Endothelial cell of umbilical vein (primary cell): Measurements from ENCODE around the gene APIP. TPM values are rescaled to one million over a fixed set of nuclear protein-coding genes. Genes with fewer than 3 reads are reported as not detected.

Experiments
- BruUV-seq: library from RNA; stranded (reverse); fragments of 400-500 nt; replicated peaks from 2 replicates; lab custom pipeline; 2021; lab: Mats Ljungman, UMichigan
- CTCF ChIA-PET: fragments of 300-600, 350-600 bp; sonication (Branson Sonifier 250); formaldehyde crosslinking; loops from one replicate; lab custom pipeline; 2021; ENCODE audit warnings: antibody characterized with exemption, inconsistent platforms; lab: Charles Lee
- POLR2A ChIA-PET: fragments of 300-600, 350-600 bp; sonication (Branson Sonifier 250); formaldehyde crosslinking; loops from one replicate; lab custom pipeline; 2021; ENCODE audit warnings: antibody characterized with exemption, inconsistent platforms; lab: Charles Lee
- DNase-seq: peaks from one replicate; pipeline ENCODE4 v3.0.0-alpha.2; 2011; ENCODE audit warnings: low read depth, low spot score
- FAIRE-seq: peaks from 2 replicates; lab custom pipeline; 2011; peaks lifted over from hg19 to GRCh38; lab: Jason Lieb, UNC
- H2AFZ ChIP-seq: 2 replicates; pipeline ENCODE4 v1.6.0; 2012; ENCODE audit warnings: low read depth, low read length, control low read depth, inconsistent platforms
- H3K27ac ChIP-seq: 2 replicates; pipeline ENCODE4 v1.5.1; 2011; ENCODE audit warnings: low read depth, mild to moderate bottlenecking, control low read depth, low read length, moderate library complexity; ENCODE audit not compliant: insufficient read depth
- H3K27me3 ChIP-seq, 2 experiments: 2 replicates each; pipeline versions ENCODE4 v1.6.0 to v1.6.1; 2011; ENCODE audit warnings: low read length in 2 of 2, mixed read lengths in 1 of 2; ENCODE audit not compliant: control insufficient read depth in 2 of 2, insufficient read depth in 2 of 2
- H3K36me3 ChIP-seq, 2 experiments: 2 replicates in 1 of 2; 3 replicates in 1 of 2; pipeline ENCODE4 v1.5.1; 2011; ENCODE audit warnings: low read length in 2 of 2, mild to moderate bottlenecking in 1 of 2, moderate library complexity in 1 of 2; ENCODE audit not compliant: control insufficient read depth in 2 of 2, insufficient read depth in 2 of 2; ENCODE audit errors: extremely low read depth in 1 of 2
- H3K4me1 ChIP-seq: 3 replicates; pipeline ENCODE4 v1.5.1; 2011; ENCODE audit warnings: mild to moderate bottlenecking, low read length; ENCODE audit not compliant: control insufficient read depth, insufficient read depth; ENCODE audit errors: extremely low read depth
- H3K4me2 ChIP-seq: 2 replicates; pipeline ENCODE4 v1.6.1; 2011; ENCODE audit warnings: low read length, control low read depth, mixed read lengths; ENCODE audit not compliant: insufficient read depth
- H3K4me3 ChIP-seq, 3 experiments: fragments of 200-600 bp in 1 of 3; sonication (generic), shearing (Covaris generic) in 1 of 3; replicated peaks in 1 of 3; 2 replicates each; pipeline ENCODE4 v1.5.1; 2011 to 2016; ENCODE audit warnings: control low read depth in 3 of 3, low read length in 3 of 3, mild to moderate bottlenecking in 2 of 3, inconsistent platforms in 1 of 3, low read depth in 1 of 3, moderate library complexity in 1 of 3; ENCODE audit not compliant: insufficient read depth in 1 of 3
- H3K79me2 ChIP-seq: 2 replicates; pipeline ENCODE4 v1.6.0; 2012; ENCODE audit warnings: low read length, inconsistent platforms; ENCODE audit not compliant: control insufficient read depth, insufficient read depth
- H3K9ac ChIP-seq: replicated peaks from 2 replicates; pipeline ENCODE3; 2011; ENCODE audit warnings: low read length, control low read depth; ENCODE audit not compliant: insufficient read depth; ENCODE audit errors: extremely low read depth
- H3K9me1 ChIP-seq: replicated peaks from 3 replicates; pipeline ENCODE4 v1.6.0; 2011; ENCODE audit warnings: mild to moderate bottlenecking, low read length; ENCODE audit not compliant: control insufficient read depth, insufficient read depth; ENCODE audit errors: extremely low read depth
- H3K9me3 ChIP-seq: replicated peaks from 2 replicates; pipeline ENCODE4 v1.5.1; 2012; ENCODE audit warnings: low read length, inconsistent platforms; ENCODE audit not compliant: control insufficient read depth, insufficient read depth
- H4K20me1 ChIP-seq: replicated peaks from 2 replicates; pipeline ENCODE3; 2011; ENCODE audit warnings: mild to moderate bottlenecking, low read length; ENCODE audit not compliant: control insufficient read depth, insufficient read depth; ENCODE audit errors: extremely low read depth
- CTCF ChIP-seq, 2 donors: IDR thresholded peaks; 1 replicate in 1 of 2; 2 replicates in 1 of 2; pipeline ENCODE4 v1.5.1; 2011; ENCODE audit warnings: low read length in 2 of 2, mild to moderate bottlenecking in 2 of 2, moderate library complexity in 2 of 2, control low read depth in 1 of 2, inconsistent platforms in 1 of 2, low read depth in 1 of 2; ENCODE audit not compliant: insufficient read depth in 1 of 2; ENCODE audit errors: extremely low read depth in 1 of 2
- EZH2 ChIP-seq: IDR thresholded peaks from 2 replicates; pipeline ENCODE4 v1.6.1; 2012; ENCODE audit warnings: borderline replicate concordance, low read depth, mild to moderate bottlenecking, moderate library complexity, low read length, inconsistent platforms; ENCODE audit not compliant: severe bottlenecking
- FOS ChIP-seq: IDR thresholded peaks from 2 replicates; pipeline ENCODE4 v1.6.1; 2011; ENCODE audit warnings: mild to moderate bottlenecking, low read length, moderate library complexity, borderline replicate concordance; ENCODE audit not compliant: insufficient read depth
- GATA2 ChIP-seq: IDR thresholded peaks from 2 replicates; pipeline ENCODE4 v1.7.0; 2011; ENCODE audit warnings: low read depth, mild to moderate bottlenecking, moderate library complexity, mixed read lengths, low read length; ENCODE audit not compliant: insufficient read length, insufficient read depth
- JUN ChIP-seq: IDR thresholded peaks from 2 replicates; pipeline ENCODE4 v1.6.1; 2011; ENCODE audit warnings: borderline replicate concordance, low read depth; ENCODE audit not compliant: insufficient read length, insufficient read depth
- MYC ChIP-seq: IDR thresholded peaks from one replicate; pipeline ENCODE4 v1.6.1; 2011; ENCODE audit warnings: mild to moderate bottlenecking, low read depth, low read length
- POLR2A ChIP-seq: IDR thresholded peaks from 2 replicates; pipeline ENCODE4 v1.6.1; 2012; ENCODE audit warnings: low read depth, mild to moderate bottlenecking, control low read depth, low read length
- POLR2AphosphoS5 ChIP-seq: IDR thresholded peaks from 2 replicates; pipeline ENCODE4 v1.6.1; 2012; ENCODE audit warnings: low read depth, mild to moderate bottlenecking, control low read depth, low read length, moderate library complexity; ENCODE audit not compliant: insufficient read depth
- dilution Hi-C: fragments of 300-500 bp; cut with MboI; formaldehyde crosslinking; loops from one replicate; pipeline ENCODE4 v1.15.0; 2019; ENCODE audit warnings: low sequenced_read_pairs; ENCODE audit not compliant: extremely low pct_ligation_motif_present
- intact Hi-C: fragments of 100-400 bp; cut with micrococcal nuclease; formaldehyde crosslinking; loops from one replicate; pipeline ENCODE4 v1.10.0; 2022
- polyA plus RNA-seq, 4 experiments: library from polyadenylated mRNA; depleted of rRNA in 3 of 4; stranded (reverse) in 3 of 4; unstranded in 1 of 4; fragments of >200 nt; gene quantifications; 2 replicates each; pipeline versions ENCODE4 v1.2.1 to v1.2.3, GENCODE V29; 2011 to 2012; ENCODE audit warnings: missing spikeins in 1 of 4
- total RNA-seq: library from RNA; stranded (reverse); gene quantifications from 2 replicates; pipeline ENCODE4 v1.2.3, GENCODE V29; 2021
- TF ChIP-seq, protein P1 (sequence below): IDR thresholded peaks from 2 replicates; pipeline ENCODE4 v1.6.1; 2011; ENCODE audit not compliant: insufficient read depth, insufficient read length

APIP gene
- total and polyA plus RNA-seq, 2 donors (not counting 3 experiments of a cell fraction or from before 2014, with no cell fraction given) = 10.0 to 26.9 TPM

GRCh38 chr11:34964610-34965331 lies 48.6 kb upstream of the APIP start:
- Histone ChIP-seq H3K79me2 (no peaks in the 10 kb centered on the region), H3K27ac (no peak overlapping the region), H3K4me2 (no peak overlapping the region), H3K9me1 (no peaks in the 10 kb centered on the region), H3K27me3 (no peaks in the 10 kb centered on the region), H3K4me1 (no peaks in the 10 kb centered on the region), H3K36me3 (no peaks in the 10 kb centered on the region), H3K4me3 (no peak overlapping the region), H3K9ac (no peak overlapping the region), H2AFZ (no peak overlapping the region), H3K9me3 (no peaks in the 10 kb centered on the region), H4K20me1 (no peaks in the 10 kb centered on the region)
- TF ChIP-seq POLR2A = no peak
- TF ChIP-seq GATA2 = no peak
- TF ChIP-seq, protein P1, sequence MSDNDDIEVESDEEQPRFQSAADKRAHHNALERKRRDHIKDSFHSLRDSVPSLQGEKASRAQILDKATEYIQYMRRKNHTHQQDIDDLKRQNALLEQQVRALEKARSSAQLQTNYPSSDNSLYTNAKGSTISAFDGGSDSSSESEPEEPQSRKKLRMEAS = no peak
- TF ChIP-seq CTCF (IDR thresholded peaks at IDR 0.05; ENCODE audit: extremely low read depth in 1 of 2, insufficient read depth in 1 of 2, low read depth in 1 of 2, low read length in 2 of 2) = no peak
- TF ChIP-seq EZH2 = no peak
- no peak for TF ChIP-seq JUN
- no peak for TF ChIP-seq FOS
- no peak for TF ChIP-seq MYC
- no peak for TF ChIP-seq POLR2AphosphoS5
- DNase-seq (no peak), FAIRE-seq (no peak)
- BruUV-seq = no TSS peak
- dilution Hi-C loops (no loop called here), intact Hi-C loops (no loop called here)
- CTCF ChIA-PET = interaction anchor here (1.2 kb wide), 1 partner anchor 42 kb away, joined by 3 read pairs; no protein-coding TSS in a partner anchor
- POLR2A ChIA-PET = no interaction called here
